GM12892 (cell line): Measurements from ENCODE around the gene FBXO40.

Source experiments
- POLR2A ChIP-seq: IDR thresholded peaks from 2 replicates; pipeline ENCODE4 v1.6.1; 2011; ENCODE audit warnings: low read depth, low read length, control low read depth
- POLR2AphosphoS5 ChIP-seq: IDR thresholded peaks from 2 replicates; pipeline ENCODE4 v1.6.1; 2011; ENCODE audit warnings: low read depth, low read length, control low read depth
- TAF1 ChIP-seq: IDR thresholded peaks from 2 replicates; pipeline ENCODE4 v1.6.1; 2011; ENCODE audit warnings: low read depth, mild to moderate bottlenecking, control low read depth, low read length, borderline replicate concordance

DNA sequence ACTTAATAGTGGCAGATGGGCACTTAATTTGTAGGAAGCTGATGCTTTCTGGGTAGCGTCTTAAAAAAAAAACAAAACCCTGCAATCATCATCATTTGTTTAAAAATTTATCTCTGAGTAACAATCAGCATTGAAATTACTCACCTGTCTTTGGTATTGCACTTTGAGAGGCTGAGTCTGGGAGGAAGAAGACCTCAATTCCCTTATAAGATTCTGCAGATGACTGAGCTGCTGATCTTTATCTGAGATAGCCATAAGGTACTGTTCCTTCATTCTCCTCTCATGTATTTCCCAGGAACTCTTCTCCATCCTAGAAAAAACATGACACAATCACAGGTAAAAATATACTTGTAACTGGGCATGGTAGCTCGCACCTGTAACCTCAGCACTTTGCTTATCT is 84.0 kb downstream of the FBXO40 start:
- TF ChIP-seq POLR2AphosphoS5 (no peak), POLR2A (no peak), TAF1 (no peak)
